Brain microvascular endothelial cell (primary cell): ENCODE data around the gene FZR1.
"Not testable (repeated sequence)": the region's sequence is repeated elsewhere in the genome, so short reads cannot be mapped to it uniquely, and the experiment has no call there.

ENCODE experiments used
- DNase-seq: peaks from one replicate; pipeline ENCODE4 v3.0.0-alpha.2; 2020
- H3K27ac ChIP-seq: fragments of 250-450 bp; sonication (Bioruptor Pico); 2 replicates; pipeline ENCODE4 v1.5.1; 2020; ENCODE audit warnings: mild to moderate bottlenecking, moderate library complexity
- H3K27me3 ChIP-seq: fragments of 250-450 bp; sonication (Bioruptor Pico); replicated peaks from 2 replicates; pipeline ENCODE4 v1.5.1; 2020; ENCODE audit warnings: mild to moderate bottlenecking
- H3K36me3 ChIP-seq: fragments of 250-450 bp; sonication (Bioruptor Pico); replicated peaks from 2 replicates; pipeline ENCODE4 v1.5.1; 2020; ENCODE audit warnings: mild to moderate bottlenecking
- H3K4me3 ChIP-seq: 2 replicates; pipeline ENCODE4 v1.5.1; 2011; ENCODE audit warnings: low read depth, mild to moderate bottlenecking, control low read depth, low read length, moderate library complexity
- in situ Hi-C: cut with HindIII; loops from 2 replicates; pipeline ENCODE4 v1.10.0; 2017; ENCODE audit warnings: low sequenced_read_pairs, low pct_ligation_motif_present
- TF ChIP-seq, protein P1 (sequence below): IDR thresholded peaks from 2 replicates; pipeline ENCODE4 v1.5.1; 2011; ENCODE audit warnings: low read depth, mild to moderate bottlenecking, moderate library complexity, low read length, control low read depth, inconsistent platforms; ENCODE audit errors: missing control alignments

FZR1 gene

DNA sequence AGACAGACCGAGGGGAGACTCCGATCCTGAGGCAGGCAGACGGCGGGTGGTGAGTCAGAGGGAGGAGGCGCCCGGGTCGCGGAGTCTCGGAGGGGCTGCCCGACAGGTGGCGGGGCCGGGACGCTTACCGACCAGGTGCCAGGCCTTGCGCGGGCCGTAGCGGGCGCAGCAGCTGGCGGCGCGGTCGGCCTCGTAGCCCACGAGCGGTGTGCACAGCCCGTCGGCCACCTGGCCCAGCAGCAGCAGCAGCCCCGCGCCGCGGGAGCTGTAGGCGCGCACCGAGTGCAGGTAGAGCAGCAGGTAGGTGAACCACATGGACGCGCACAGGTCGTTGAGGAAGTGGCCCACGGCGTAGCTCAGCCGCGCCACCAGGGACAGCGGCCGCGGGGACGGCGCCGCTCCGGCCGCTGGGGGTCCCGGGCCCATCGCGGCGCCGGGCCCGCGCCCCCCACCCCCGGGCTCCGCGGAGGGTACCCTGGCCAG is 50.9 kb downstream of the FZR1 start:
- Histone ChIP-seq H3K27ac (peak overlapping the region; percentile 52), H3K4me3 (peak overlapping the region; percentile 83), H3K36me3 (no peaks in the 10 kb centered on the region), H3K27me3 (no peaks in the 10 kb centered on the region)
- TF ChIP-seq, protein P1, sequence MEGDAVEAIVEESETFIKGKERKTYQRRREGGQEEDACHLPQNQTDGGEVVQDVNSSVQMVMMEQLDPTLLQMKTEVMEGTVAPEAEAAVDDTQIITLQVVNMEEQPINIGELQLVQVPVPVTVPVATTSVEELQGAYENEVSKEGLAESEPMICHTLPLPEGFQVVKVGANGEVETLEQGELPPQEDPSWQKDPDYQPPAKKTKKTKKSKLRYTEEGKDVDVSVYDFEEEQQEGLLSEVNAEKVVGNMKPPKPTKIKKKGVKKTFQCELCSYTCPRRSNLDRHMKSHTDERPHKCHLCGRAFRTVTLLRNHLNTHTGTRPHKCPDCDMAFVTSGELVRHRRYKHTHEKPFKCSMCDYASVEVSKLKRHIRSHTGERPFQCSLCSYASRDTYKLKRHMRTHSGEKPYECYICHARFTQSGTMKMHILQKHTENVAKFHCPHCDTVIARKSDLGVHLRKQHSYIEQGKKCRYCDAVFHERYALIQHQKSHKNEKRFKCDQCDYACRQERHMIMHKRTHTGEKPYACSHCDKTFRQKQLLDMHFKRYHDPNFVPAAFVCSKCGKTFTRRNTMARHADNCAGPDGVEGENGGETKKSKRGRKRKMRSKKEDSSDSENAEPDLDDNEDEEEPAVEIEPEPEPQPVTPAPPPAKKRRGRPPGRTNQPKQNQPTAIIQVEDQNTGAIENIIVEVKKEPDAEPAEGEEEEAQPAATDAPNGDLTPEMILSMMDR: peak; percentile 4
- in situ Hi-C loops: no loop called here
- DNase-seq: no peak

DNA sequence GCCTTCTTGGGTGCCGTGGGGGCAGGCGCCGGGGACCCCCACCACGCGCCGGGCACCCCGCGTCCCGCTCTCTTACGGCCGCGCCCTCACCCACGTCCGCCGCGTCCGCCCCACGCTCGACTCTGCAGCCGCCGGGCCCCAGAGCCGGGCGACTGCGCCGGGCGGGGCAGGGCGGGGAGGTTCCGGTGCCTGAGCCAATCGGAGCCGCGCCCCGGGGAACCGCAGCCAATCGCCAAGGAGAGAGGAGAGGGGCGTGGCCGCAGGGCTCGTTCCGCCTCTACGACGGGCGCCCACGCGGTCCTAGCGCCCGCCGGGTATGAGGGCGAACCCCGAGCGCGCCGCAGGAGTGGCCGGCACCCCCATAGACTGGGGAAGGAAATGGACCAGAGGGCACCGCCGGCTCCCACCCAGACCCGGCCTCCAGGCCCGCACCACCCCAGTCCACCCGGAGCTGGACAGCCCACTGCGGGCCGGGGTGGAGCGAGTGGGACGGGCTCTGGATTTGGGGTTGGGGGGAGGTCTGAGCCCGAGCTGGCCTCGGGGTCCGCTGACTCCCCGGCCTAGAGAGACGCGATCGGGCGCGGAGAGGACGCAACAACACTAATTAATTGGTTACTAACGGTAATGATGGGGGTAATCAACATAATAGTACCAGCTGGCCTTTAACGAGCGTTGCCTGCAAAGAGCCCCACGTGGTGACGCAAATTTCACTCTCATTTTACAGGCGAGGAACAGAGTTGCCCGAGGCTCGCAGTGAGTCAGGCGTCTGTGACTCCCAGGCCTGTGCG is 51.5 kb downstream of the FZR1 start, which contains the start of gene MFSD12:
Gene MFSD12, minus strand, starts transcription at position 126 of the 788 bp plus-strand sequence. CDS start 183 bp downstream, outside the sequence.
- H3K27me3 ChIP-seq: no peaks in the 10 kb centered on the region
- H3K36me3 ChIP-seq: no peaks in the 10 kb centered on the region
- peak within 1 kb of the TSS; percentile 80 for H3K27ac ChIP-seq
- DNase-seq: peak; percentile 90
- in situ Hi-C loops: no loop called here
- TF ChIP-seq, protein P1: no peak
- peak within 1 kb of the TSS; percentile 83 for H3K4me3 ChIP-seq

DNA sequence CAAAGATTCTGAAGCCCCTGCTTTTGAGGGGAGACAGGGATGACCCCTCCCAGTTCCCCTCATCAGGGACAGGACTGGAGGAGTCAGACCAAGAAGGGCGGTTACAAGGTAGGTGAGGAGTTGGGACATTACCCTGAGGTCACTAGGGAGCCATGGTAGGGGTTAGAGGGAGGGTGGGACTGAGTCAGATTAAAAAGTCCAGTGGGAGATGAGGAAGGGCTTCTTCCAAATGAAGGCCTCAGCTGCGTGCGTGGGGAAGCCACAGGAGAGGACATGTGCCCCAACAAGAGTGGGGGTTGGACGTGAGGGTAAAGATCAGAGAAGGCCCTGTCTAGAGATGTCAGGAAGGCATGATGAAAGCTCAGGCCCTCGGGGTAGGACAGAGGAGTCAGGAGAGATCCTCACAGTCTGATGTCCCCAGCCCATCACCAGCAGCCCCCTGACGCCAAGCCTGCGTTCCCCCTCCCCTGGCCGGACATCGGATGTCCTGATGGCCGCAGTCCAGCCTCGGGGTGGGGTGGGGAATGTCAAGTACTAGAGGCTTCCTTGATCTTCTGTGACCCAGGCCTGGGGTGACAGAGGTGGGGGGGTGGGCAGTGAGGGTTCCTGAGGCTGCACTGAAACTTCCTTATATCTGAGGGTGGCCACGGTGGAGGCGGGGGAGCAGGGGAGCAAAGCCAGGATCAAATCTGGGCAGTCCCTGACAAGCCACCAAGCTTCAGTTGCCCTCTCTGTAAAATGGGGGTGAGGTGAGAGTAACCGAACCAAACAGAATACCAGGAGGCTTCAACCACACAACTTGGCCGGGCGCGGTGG is 57.8 kb downstream of the FZR1 start:
- TF ChIP-seq, protein P1: no peak
- H3K36me3 ChIP-seq: no peaks in the 10 kb centered on the region
- H3K27me3 ChIP-seq: no peaks in the 10 kb centered on the region
- DNase-seq: no peak
- H3K27ac ChIP-seq: no peak overlapping the region
- in situ Hi-C loops: no loop called here
- no peak overlapping the region for H3K4me3 ChIP-seq

DNA sequence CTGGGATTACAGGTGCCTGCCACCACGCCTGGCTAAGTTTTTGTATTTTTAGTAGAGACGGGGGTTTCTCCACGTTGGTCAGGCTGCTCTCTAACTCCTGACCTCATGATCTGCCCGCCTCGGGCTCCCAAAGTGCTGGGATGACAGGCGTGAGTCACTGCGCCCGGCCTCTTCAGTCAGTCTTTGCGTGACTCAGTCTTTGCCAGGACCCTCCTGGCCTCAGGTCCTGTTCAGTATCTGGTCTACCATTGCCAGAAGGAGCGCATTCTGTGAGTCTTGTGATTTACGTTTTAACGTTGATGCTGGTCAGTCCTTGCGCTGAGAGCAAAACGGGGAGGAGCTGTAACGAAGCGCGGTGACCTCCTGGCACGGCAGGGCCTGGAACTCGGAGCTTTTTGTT is 59.0 kb downstream of the FZR1 start:
- no peaks in the 10 kb centered on the region for H3K27me3 ChIP-seq
- no peak overlapping the region for H3K4me3 ChIP-seq
- TF ChIP-seq, protein P1: no peak
- peak; percentile 89 for DNase-seq
- in situ Hi-C loops: no loop called here
- peak overlapping the region; percentile 60 for H3K27ac ChIP-seq
- H3K36me3 ChIP-seq: no peaks in the 10 kb centered on the region

DNA sequence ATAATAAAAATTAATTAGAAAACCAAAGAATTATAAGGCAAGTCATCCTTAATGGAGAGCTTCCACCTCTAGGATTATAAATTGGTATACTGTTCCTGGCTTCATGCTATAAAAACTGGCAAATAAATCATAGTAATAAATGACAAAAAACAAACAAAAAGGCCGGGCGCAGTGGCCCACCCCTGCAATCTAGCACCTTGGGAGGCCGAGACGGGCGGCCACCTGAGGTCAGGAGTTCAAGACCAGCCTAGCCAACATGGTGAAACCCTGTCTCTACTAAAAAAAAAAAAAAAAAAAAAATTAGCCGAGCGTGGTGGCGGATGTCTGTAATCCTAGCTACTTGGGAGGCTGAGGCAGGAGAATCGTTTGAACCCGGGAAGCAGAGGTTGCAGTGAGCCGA is 63.9 kb downstream of the FZR1 start:
- H3K27me3 ChIP-seq, H3K36me3 ChIP-seq, in situ Hi-C loops, DNase-seq, H3K4me3 ChIP-seq, H3K27ac ChIP-seq: not testable (repeated sequence)

DNA sequence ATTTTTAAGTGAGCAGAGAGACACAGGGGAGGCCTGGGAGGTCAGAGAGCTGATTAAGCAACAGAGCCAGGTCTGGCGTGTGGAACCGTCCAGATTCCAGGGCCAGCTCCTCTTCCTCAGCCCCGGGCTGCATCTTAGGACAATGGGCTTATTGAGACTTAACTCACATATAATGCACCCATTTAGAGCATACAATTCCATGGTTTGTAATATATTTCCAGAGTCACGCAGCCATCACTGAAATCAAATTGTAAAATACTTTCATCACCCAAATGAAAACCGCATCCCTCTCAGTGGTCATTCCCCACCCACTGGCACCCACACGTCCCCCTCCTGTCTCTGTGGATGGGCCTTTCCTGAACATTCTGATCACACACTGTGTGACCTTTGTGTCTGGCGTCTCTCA is 64.5 kb downstream of the FZR1 start:
- TF ChIP-seq, protein P1: no peak
- no peak for DNase-seq
- Histone ChIP-seq H3K36me3 (peaks cover 7% of the 10 kb centered on the region), H3K27me3 (no peaks in the 10 kb centered on the region), H3K27ac (no peak overlapping the region), H3K4me3 (no peak overlapping the region)
- in situ Hi-C loops: no loop called here
